GM23338 (cell line): ENCODE measurements around the gene ACVRL1. TPM values are rescaled to one million over a fixed set of nuclear protein-coding genes. Genes with fewer than 3 reads are reported as not detected.
A peak's percentile ranks its signal among the peaks of the same experiment; 100 is the strongest.

Experiments
- ATAC-seq: fragments of 200-7000 bp; cut with Tn5 transposase; 3 replicates; pipeline ENCODE4 v1.9.1; 2020
- DNase-seq: peaks from one replicate; pipeline ENCODE4 v3.0.0-alpha.2; 2015; ENCODE audit warnings: low spot score
- H2AFZ ChIP-seq: fragments of 200-600 bp; sonication (generic); 2 replicates; pipeline ENCODE4 v1.8.0; 2016; ENCODE audit warnings: antibody characterized with exemption, mild to moderate bottlenecking, moderate library complexity
- H3F3A ChIP-seq: fragments of 200-600 bp; sonication (generic); replicated peaks from 2 replicates; pipeline ENCODE4 v1.8.0; 2017; ENCODE audit warnings: antibody characterized with exemption, mixed run types, low read depth
- H3K27ac ChIP-seq: fragments of 200-600 bp; sonication (generic); 2 replicates; pipeline ENCODE4 v1.6.1; 2016; ENCODE audit warnings: low read depth
- H3K27me3 ChIP-seq: fragments of 200-600 bp; sonication (generic); 2 replicates; pipeline ENCODE4 v1.8.0; 2016; ENCODE audit warnings: mild to moderate bottlenecking, mixed run types, moderate library complexity; ENCODE audit not compliant: insufficient read depth
- H3K36me3 ChIP-seq: fragments of 200-600 bp; sonication (generic); 2 replicates; pipeline ENCODE4 v1.8.0; 2016; ENCODE audit warnings: mild to moderate bottlenecking; ENCODE audit not compliant: insufficient read depth
- H3K4me1 ChIP-seq: fragments of 200-600 bp; sonication (generic); 2 replicates; pipeline ENCODE4 v1.8.0; 2016; ENCODE audit warnings: mild to moderate bottlenecking, moderate library complexity; ENCODE audit not compliant: insufficient read depth
- H3K4me2 ChIP-seq: fragments of 200-600 bp; sonication (generic); 2 replicates; pipeline ENCODE4 v1.7.1; 2017; ENCODE audit warnings: mixed run types
- H3K4me3 ChIP-seq: fragments of 200-600 bp; sonication (generic); 2 replicates; pipeline ENCODE4 v1.6.1; 2016; ENCODE audit warnings: mixed run types
- H3K79me2 ChIP-seq: fragments of 200-600 bp; sonication (generic); replicated peaks from 2 replicates; pipeline ENCODE4 v1.8.0; 2017; ENCODE audit warnings: mild to moderate bottlenecking; ENCODE audit not compliant: insufficient read depth
- H3K9me2 ChIP-seq: fragments of 200-600 bp; sonication (generic); 2 replicates; pipeline ENCODE4 v1.8.0; 2017; ENCODE audit not compliant: insufficient read depth
- H4K20me1 ChIP-seq: fragments of 200-600 bp; sonication (generic); replicated peaks from 2 replicates; pipeline ENCODE4 v1.8.0; 2017; ENCODE audit warnings: mild to moderate bottlenecking; ENCODE audit not compliant: insufficient read depth
- H3K27ac Mint-ChIP-seq: 2 replicates; pipeline ENCODE4 v1.8.0; 2020; ENCODE audit warnings: inconsistent platforms, mild to moderate bottlenecking, moderate library complexity, mixed read lengths
- H3K27me3 Mint-ChIP-seq: 3 replicates; pipeline ENCODE4 v1.8.0; 2022; ENCODE audit warnings: low read depth, mild to moderate bottlenecking, moderate library complexity, mixed read lengths, inconsistent platforms; ENCODE audit not compliant: insufficient read depth, poor library complexity
- H3K36me3 Mint-ChIP-seq: 3 replicates; pipeline ENCODE4 v1.8.0; 2021; ENCODE audit warnings: low read depth, mild to moderate bottlenecking, inconsistent platforms, moderate library complexity, mixed read lengths
- H3K4me1 Mint-ChIP-seq: 3 replicates; pipeline ENCODE4 v1.8.0; 2020; ENCODE audit warnings: mild to moderate bottlenecking, inconsistent platforms, mixed read lengths
- H3K4me3 Mint-ChIP-seq: 3 replicates; pipeline ENCODE4 v1.8.0; 2021; ENCODE audit warnings: moderate library complexity, mild to moderate bottlenecking, inconsistent platforms, mixed read lengths
- H3K9me3 Mint-ChIP-seq: 3 replicates; pipeline ENCODE4 v1.8.0; 2020; ENCODE audit warnings: moderate library complexity, mild to moderate bottlenecking, inconsistent platforms, mixed read lengths
- CREB1 ChIP-seq: fragments of 250-450 bp; sonication (Bioruptor Pico); IDR thresholded peaks from 2 replicates; pipeline ENCODE4 v1.5.0; 2020; ENCODE audit warnings: low read depth, mild to moderate bottlenecking, moderate library complexity
- CTCF ChIP-seq, 2 experiments: fragments of 200-600 bp in 1 of 2; sonication (generic) in 1 of 2; conservative IDR thresholded peaks; 2 replicates each; pipeline versions ENCODE4 v1.5.1 to v1.6.1; 2016 to 2017; ENCODE audit warnings: antibody characterized with exemption in 2 of 2, low read depth in 2 of 2, mild to moderate bottlenecking in 2 of 2, moderate library complexity in 1 of 2
- ETS1 ChIP-seq: IDR thresholded peaks from 2 replicates; pipeline ENCODE4 v1.6.1; 2016; ENCODE audit warnings: antibody characterized with exemption
- EZH2 ChIP-seq: fragments of 200-600 bp; sonication (generic); IDR thresholded peaks from one replicate; pipeline ENCODE4 v1.8.0; 2017; ENCODE audit warnings: antibody characterized with exemption, mild to moderate bottlenecking, low read depth; ENCODE audit not compliant: unreplicated experiment
- EZH2phosphoT487 ChIP-seq: fragments of 200-600 bp; sonication (generic); IDR thresholded peaks from one replicate; pipeline ENCODE4 v1.8.1; 2018; ENCODE audit warnings: antibody characterized with exemption; ENCODE audit not compliant: unreplicated experiment
- JUNB ChIP-seq: IDR thresholded peaks from one replicate; pipeline ENCODE4 v1.6.1; 2016; ENCODE audit warnings: antibody characterized with exemption; ENCODE audit not compliant: unreplicated experiment
- NANOG ChIP-seq: IDR thresholded peaks from 2 replicates; pipeline ENCODE4 v1.6.1; 2016; ENCODE audit warnings: antibody characterized with exemption, borderline replicate concordance
- POLR2AphosphoS5 ChIP-seq: IDR thresholded peaks from 2 replicates; pipeline ENCODE4 v1.6.1; 2016; ENCODE audit warnings: antibody characterized with exemption, low read depth
- REST ChIP-seq: IDR thresholded peaks from one replicate; pipeline ENCODE4 v1.6.1; 2018; ENCODE audit warnings: antibody characterized with exemption; ENCODE audit not compliant: unreplicated experiment
- STAT1 ChIP-seq: IDR thresholded peaks from one replicate; pipeline ENCODE4 v1.6.1; 2016; ENCODE audit warnings: antibody characterized with exemption; ENCODE audit not compliant: unreplicated experiment
- ZNF114 ChIP-seq: fragments of 250-450 bp; sonication (Bioruptor Pico); IDR thresholded peaks from 2 replicates; pipeline ENCODE4 v1.5.0; 2020; ENCODE audit warnings: mild to moderate bottlenecking, moderate library complexity
- ZNF331 ChIP-seq: fragments of 250-450 bp; sonication (Bioruptor Pico); IDR thresholded peaks from 2 replicates; pipeline ENCODE4 v1.5.0; 2020; ENCODE audit warnings: low read depth, mild to moderate bottlenecking, moderate library complexity
- ZNF462 ChIP-seq: fragments of 250-450 bp; sonication (Bioruptor Pico); IDR thresholded peaks from 2 replicates; pipeline ENCODE4 v1.5.0; 2020; ENCODE audit warnings: mild to moderate bottlenecking, moderate library complexity
- polyA plus RNA-seq: library from polyadenylated mRNA; unstranded; fragments of >200 nt; fragmentation: Nextera tagmentation; extraction: Ambion mirVana; gene quantifications from 2 replicates; pipeline ENCODE4 v1.2.1, GENCODE V29; 2016
- total RNA-seq: library from RNA; depleted of rRNA; stranded (reverse); fragments of >200 nt; shearing (Covaris generic); gene quantifications from 2 replicates; pipeline ENCODE4 v1.2.3, GENCODE V29; 2014

Gene ACVRL1
- total and polyA plus RNA-seq, 2 experiments from 2014 or later = 0.28 TPM; not detected in 1

GRCh38 chr12:51921017-51921725 is 13.9 kb downstream of the ACVRL1 start:
- peaks cover 13% of the 10 kb centered on the region for H3K27me3 Mint-ChIP-seq
- peaks cover 9% of the 10 kb centered on the region; the same call in 1 of the 2 replicates for H3K4me1 ChIP-seq
- H2AFZ ChIP-seq = no peak overlapping the region
- no peak overlapping the region for H3K4me3 ChIP-seq
- no peaks in the 10 kb centered on the region for H3K9me3 Mint-ChIP-seq
- no peak for TF ChIP-seq ZNF331 (CRISPR knock-in tag)
- no peak for TF ChIP-seq POLR2AphosphoS5
- TF ChIP-seq ZNF114 = no peak
- TF ChIP-seq CTCF (conservative IDR thresholded peaks at IDR 0.05; ENCODE audit: low read depth in 2 of 2) = no peak
- TF ChIP-seq EZH2 = no peak
- no peak for TF ChIP-seq ETS1
- TF ChIP-seq EZH2phosphoT487 = no peak
- TF ChIP-seq ZNF462 (CRISPR knock-in tag) = no peak
- TF ChIP-seq JUNB = no peak
- TF ChIP-seq REST = no peak
- TF ChIP-seq CREB1 (CRISPR knock-in tag) = no peak
- TF ChIP-seq STAT1 = no peak
- no peak for TF ChIP-seq NANOG
- H3K36me3 Mint-ChIP-seq = no peaks in the 10 kb centered on the region
- H3K27ac Mint-ChIP-seq = no peak overlapping the region
- H3K27ac ChIP-seq = no peak overlapping the region
- H3K36me3 ChIP-seq = no peaks in the 10 kb centered on the region; the same call in 1 of the 2 replicates
- ATAC-seq (peak; percentile 75), DNase-seq (peak; percentile 57)
- no peaks in the 10 kb centered on the region for H3K9me2 ChIP-seq
- H3K4me3 Mint-ChIP-seq = no peak overlapping the region
- no peaks in the 10 kb centered on the region for H4K20me1 ChIP-seq
- peaks cover 14% of the 10 kb centered on the region for H3K27me3 ChIP-seq
- H3F3A ChIP-seq = no peaks in the 10 kb centered on the region
- peaks cover 27% of the 10 kb centered on the region for H3K4me1 Mint-ChIP-seq
- no peak overlapping the region; the same call in 1 of the 2 replicates for H3K4me2 ChIP-seq
- no peaks in the 10 kb centered on the region for H3K79me2 ChIP-seq
